ENCODE data around the gene SURF4. TPM values are rescaled to one million over a fixed set of nuclear protein-coding genes. Genes with fewer than 3 reads are reported as not detected.

The SURF4 gene
- total and polyA plus RNA-seq, 2 of the 13 experiments (the other 11 are each of a cell fraction or from before 2014, with no cell fraction given): 220 to 265 TPM

- TF ChIP-seq ZNF280B (CRISPR knock-in tag; IDR thresholded peaks at IDR 0.05; ENCODE audit: borderline replicate concordance) (peak; percentile 59; the same call in 1 of the 2 replicates), ZBTB43 (CRISPR knock-in tag; conservative IDR thresholded peaks at IDR 0.05) (no peak; the same call in 1 of the 2 replicates), ZC3H4 (CRISPR knock-in tag; IDR thresholded peaks at IDR 0.05; ENCODE audit: borderline replicate concordance) (no peak), ZFP41 (CRISPR knock-in tag; IDR thresholded peaks at IDR 0.05; ENCODE audit: borderline replicate concordance) (peak; percentile 88; the same call in 1 of the 2 replicates), HNRNPK (IDR thresholded peaks at IDR 0.05; ENCODE audit: low read depth, low read length, poor library complexity, severe bottlenecking) (peak; percentile 86), YEATS2 (CRISPR knock-in tag; IDR thresholded peaks at IDR 0.05; ENCODE audit: borderline replicate concordance) (peak; percentile 98), TGIF2 (CRISPR knock-in tag; IDR thresholded peaks at IDR 0.05) (peak; percentile 75; the same call in 1 of the 2 replicates), THAP11 (CRISPR knock-in tag; IDR thresholded peaks at IDR 0.05) (peak; percentile 95), REXO4 (CRISPR knock-in tag; IDR thresholded peaks at IDR 0.05; ENCODE audit: borderline replicate concordance) (no peak), MYNN (CRISPR knock-in tag; IDR thresholded peaks at IDR 0.05; ENCODE audit: low read depth) (no peak), KDM4B (CRISPR knock-in tag; IDR thresholded peaks at IDR 0.05) (0 out of 2 replicates have a peak, but pooled peaks have one; percentile 38), ZBED4 (CRISPR knock-in tag; IDR thresholded peaks at IDR 0.05; ENCODE audit: borderline replicate concordance) (peak; percentile 76), ZSCAN21 (CRISPR knock-in tag; IDR thresholded peaks at IDR 0.05; ENCODE audit: borderline replicate concordance) (peak; percentile 90; the same call in 1 of the 2 replicates), EEA1 (CRISPR knock-in tag; IDR thresholded peaks at IDR 0.05; ENCODE audit: borderline replicate concordance) (no peak), TARDBP (CRISPR knock-in tag; IDR thresholded peaks at IDR 0.05) (peak; percentile 95), ZNF720 (CRISPR knock-in tag; IDR thresholded peaks at IDR 0.05) (no peak), ZNF263 (CRISPR knock-in tag; IDR thresholded peaks at IDR 0.05) (peak; percentile 79), ZMYM4 (CRISPR knock-in tag; IDR thresholded peaks at IDR 0.05) (peak; percentile 88), ZBTB3 (CRISPR knock-in tag; IDR thresholded peaks at IDR 0.05; ENCODE audit: borderline replicate concordance, low read depth) (peak; percentile 48; the same call in 1 of the 2 replicates), ZNF251 (CRISPR knock-in tag; IDR thresholded peaks at IDR 0.05) (no peak), ZFP82 (CRISPR knock-in tag; IDR thresholded peaks at IDR 0.05; ENCODE audit: borderline replicate concordance) (peak; percentile 75; the same call in 1 of the 2 replicates), RNF2 (conservative IDR thresholded peaks at IDR 0.05; ENCODE audit: low read depth) (peak; percentile 83; the same call in 1 of the 2 replicates)
Measured at GRCh38 chr9:133417541-133418461, 41.9 kb upstream of the SURF4 start, which contains the start of gene REXO4 (continued).
